ENCODE measurements around the gene EIF5A2.

EIF5A2 gene

GRCh38 chr3:170867143-170867937 is 41.1 kb downstream of the EIF5A2 start:
- Histone ChIP-seq H2AFZ (ENCODE audit: low read depth) (no peak overlapping the region), H3K4me3 (IDR thresholded peaks at IDR 0.05; ENCODE audit: insufficient read depth, low read depth, low read length) (peak overlapping the region; percentile 13), H4K20me1 (ENCODE audit: insufficient read depth) (peaks cover 5% of the 10 kb centered on the region; the same call in 1 of the 2 replicates), H3K27me3 (ENCODE audit: insufficient read depth, low read depth) (no peaks in the 10 kb centered on the region), H3K79me2 (ENCODE audit: insufficient read depth, low read depth) (peaks cover 28% of the 10 kb centered on the region), H3K4me1 (ENCODE audit: low read depth, poor library complexity, severe bottlenecking) (peaks cover 20% of the 10 kb centered on the region), H3K36me3 (ENCODE audit: insufficient read depth) (peaks cover 19% of the 10 kb centered on the region), H3K27ac (peak overlapping the region; percentile 5; the same call in 1 of the 2 replicates), H3K9ac (peak overlapping the region; percentile 94; the same call in 1 of the 2 replicates), H3K4me2 (peak overlapping the region; percentile 77)
- no peak for TF ChIP-seq CTCF (conservative IDR thresholded peaks at IDR 0.05; ENCODE audit: low read depth, low read length)

GRCh38 chr3:170866499-170866898 is 41.9 kb downstream of the EIF5A2 start:
- H3K4me1 ChIP-seq (ENCODE audit: low read depth, poor library complexity, severe bottlenecking) = peaks cover 20% of the 10 kb centered on the region
- no peaks in the 10 kb centered on the region for H3K27me3 ChIP-seq (ENCODE audit: insufficient read depth, low read depth)
- no peak overlapping the region for H3K4me3 ChIP-seq (IDR thresholded peaks at IDR 0.05; ENCODE audit: insufficient read depth, low read depth, low read length)
- H3K4me2 ChIP-seq = no peak overlapping the region
- peaks cover 5% of the 10 kb centered on the region; the same call in 1 of the 2 replicates for H4K20me1 ChIP-seq (ENCODE audit: insufficient read depth)
- peaks cover 19% of the 10 kb centered on the region for H3K36me3 ChIP-seq (ENCODE audit: insufficient read depth)
- no peak overlapping the region for H3K27ac ChIP-seq
- peaks cover 28% of the 10 kb centered on the region for H3K79me2 ChIP-seq (ENCODE audit: insufficient read depth, low read depth)
- no peak overlapping the region for H3K9ac ChIP-seq
- no peak overlapping the region for H2AFZ ChIP-seq (ENCODE audit: low read depth)
- no peak for TF ChIP-seq CTCF (conservative IDR thresholded peaks at IDR 0.05; ENCODE audit: low read depth, low read length)

- Histone ChIP-seq H3K27me3 (ENCODE audit: insufficient read depth, low read depth) (no peaks in the 10 kb centered on the region), H4K20me1 (ENCODE audit: insufficient read depth) (peaks cover 5% of the 10 kb centered on the region; the same call in 1 of the 2 replicates), H3K4me1 (ENCODE audit: low read depth, poor library complexity, severe bottlenecking) (peaks cover 17% of the 10 kb centered on the region), H3K27ac (no peak overlapping the region), H3K9ac (no peak overlapping the region), H3K79me2 (ENCODE audit: insufficient read depth, low read depth) (peaks cover 28% of the 10 kb centered on the region), H3K4me3 (IDR thresholded peaks at IDR 0.05; ENCODE audit: insufficient read depth, low read depth, low read length) (no peak overlapping the region), H3K4me2 (no peak overlapping the region), H3K36me3 (ENCODE audit: insufficient read depth) (peaks cover 19% of the 10 kb centered on the region), H2AFZ (ENCODE audit: low read depth) (no peak overlapping the region)
- TF ChIP-seq CTCF (conservative IDR thresholded peaks at IDR 0.05; ENCODE audit: low read depth, low read length) = no peak
Observed at GRCh38 chr3:170865209-170866094, 43.0 kb downstream of the EIF5A2 start.

GRCh38 chr3:170864525-170865208 is 43.8 kb downstream of the EIF5A2 start:
- Histone ChIP-seq H3K4me3 (IDR thresholded peaks at IDR 0.05; ENCODE audit: insufficient read depth, low read depth, low read length) (no peak overlapping the region), H3K4me1 (ENCODE audit: low read depth, poor library complexity, severe bottlenecking) (peaks cover 16% of the 10 kb centered on the region), H3K27ac (no peak overlapping the region), H3K27me3 (ENCODE audit: insufficient read depth, low read depth) (no peaks in the 10 kb centered on the region), H4K20me1 (ENCODE audit: insufficient read depth) (peaks cover 5% of the 10 kb centered on the region; the same call in 1 of the 2 replicates), H3K36me3 (ENCODE audit: insufficient read depth) (peaks cover 19% of the 10 kb centered on the region), H3K9ac (no peak overlapping the region), H3K4me2 (no peak overlapping the region), H3K79me2 (ENCODE audit: insufficient read depth, low read depth) (peaks cover 25% of the 10 kb centered on the region), H2AFZ (ENCODE audit: low read depth) (no peak overlapping the region)
- TF ChIP-seq CTCF (conservative IDR thresholded peaks at IDR 0.05; ENCODE audit: low read depth, low read length) = no peak
